Endometrial microvascular endothelial cells (primary cell): ENCODE data around the gene CYP3A5. TPM values are rescaled to one million over a fixed set of nuclear protein-coding genes. Genes with fewer than 3 reads are reported as not detected.
"Not testable (repeated sequence)": the region's sequence is repeated elsewhere in the genome, so short reads cannot be mapped to it uniquely, and the experiment has no call there.

Source experiments
- in situ Hi-C: cut with HindIII; loops from 2 replicates; pipeline ENCODE4 v1.10.0; 2017; ENCODE audit warnings: low sequenced_read_pairs, low pct_unique_long_range_greater_than_20kb; ENCODE audit errors: inconsistent ontology term
- total RNA-seq: library from RNA; depleted of rRNA; stranded (reverse); fragments of >200 nt; gene quantifications from one replicate; pipeline ENCODE4 v1.2.3, GENCODE V29; 2015; ENCODE audit errors: inconsistent ontology term

Gene CYP3A5
- total RNA-seq, 1 donor from 2014 or later = not detected

GRCh38 chr7:99648843-99649242 lies 31.0 kb downstream of the CYP3A5 start:
- in situ Hi-C loops = no loop called here

GRCh38 chr7:99645590-99645989 lies 34.2 kb downstream of the CYP3A5 start:
- in situ Hi-C loops = no loop called here

- in situ Hi-C loops = no loop called here
Observed at GRCh38 chr7:99644431-99644830, 35.4 kb downstream of the CYP3A5 start.

GRCh38 chr7:99643464-99643863 lies 36.3 kb downstream of the CYP3A5 start:
- in situ Hi-C loops = no loop called here

GRCh38 chr7:99642027-99642426 lies 37.8 kb downstream of the CYP3A5 start:
- in situ Hi-C loops = no loop called here

GRCh38 chr7:99639267-99639666 lies 40.5 kb downstream of the CYP3A5 start:
- in situ Hi-C loops = no loop called here

GRCh38 chr7:99638731-99639130 lies 41.1 kb downstream of the CYP3A5 start:
- in situ Hi-C loops = no loop called here

- in situ Hi-C loops = not testable (repeated sequence)
Observed at GRCh38 chr7:99637414-99637813, 42.4 kb downstream of the CYP3A5 start.

GRCh38 chr7:99631295-99632109 lies 48.3 kb downstream of the CYP3A5 start:
- in situ Hi-C loops = no loop called here

- in situ Hi-C loops = no loop called here
Observed at GRCh38 chr7:99629643-99630042, 50.2 kb downstream of the CYP3A5 start.

GRCh38 chr7:99628471-99629465 lies 51.0 kb downstream of the CYP3A5 start:
- in situ Hi-C loops = no loop called here

GRCh38 chr7:99627513-99627912 lies 52.3 kb downstream of the CYP3A5 start:
- in situ Hi-C loops = no loop called here

- in situ Hi-C loops = no loop called here
Observed at GRCh38 chr7:99626661-99627060, 53.1 kb downstream of the CYP3A5 start.

- in situ Hi-C loops = no loop called here
Observed at GRCh38 chr7:99625961-99626360, 53.8 kb downstream of the CYP3A5 start.

GRCh38 chr7:99625321-99625720 lies 54.5 kb downstream of the CYP3A5 start:
- in situ Hi-C loops = no loop called here

- in situ Hi-C loops = no loop called here
Observed at GRCh38 chr7:99624484-99624883, 55.3 kb downstream of the CYP3A5 start.

- in situ Hi-C loops = no loop called here
Observed at GRCh38 chr7:99623702-99624447, 55.9 kb downstream of the CYP3A5 start.

GRCh38 chr7:99623091-99623693 lies 56.6 kb downstream of the CYP3A5 start:
- in situ Hi-C loops = no loop called here

GRCh38 chr7:99622596-99622995 lies 57.2 kb downstream of the CYP3A5 start:
- in situ Hi-C loops = no loop called here
